GM19035 (cell line): ENCODE results near the gene USP21.

Experiments used
- ATAC-seq: cut with Tn5 transposase; IDR thresholded peaks from one replicate; pipeline ENCODE4 v1.9.1; 2021; ENCODE audit not compliant: unreplicated experiment

Gene USP21

GRCh38 chr1:161132410-161133219, 26.7 kb upstream of the USP21 start, which contains the start of gene DEDD:
Gene DEDD (minus strand): TSS chr1:161132667. CDS start chr1:161124462, 8,205 bp downstream.
- peak; percentile 96 for ATAC-seq

DNA sequence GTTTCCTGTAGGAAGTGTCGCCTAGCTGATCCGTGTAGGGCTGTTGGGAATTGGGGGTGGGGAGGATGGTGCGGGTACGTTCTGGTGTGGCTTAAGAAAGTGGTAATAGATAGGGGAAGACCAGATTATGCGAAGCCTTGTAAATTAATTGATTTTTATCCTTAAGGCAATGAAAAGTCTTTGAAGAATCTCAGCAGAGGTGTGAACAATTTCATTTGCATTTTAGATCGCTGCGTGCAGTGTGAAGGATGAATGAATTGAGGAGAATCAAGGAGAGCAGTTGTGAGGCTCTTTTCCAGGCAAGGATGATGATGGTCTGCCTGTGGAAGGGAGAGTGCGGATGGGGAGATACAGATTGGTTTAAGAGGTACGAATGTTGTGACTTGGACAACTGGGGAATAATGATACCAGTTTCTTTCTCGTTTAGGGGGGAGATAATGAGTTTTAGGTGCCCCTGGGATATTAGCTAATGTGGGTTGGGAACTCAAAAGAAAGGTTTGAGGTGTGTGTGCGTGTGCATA, 26.0 kb upstream of the USP21 start:
- ATAC-seq, result peak; percentile 5

GRCh38 chr1:161137881-161138280, 21.4 kb upstream of the USP21 start:
- ATAC-seq, result no peak

DNA sequence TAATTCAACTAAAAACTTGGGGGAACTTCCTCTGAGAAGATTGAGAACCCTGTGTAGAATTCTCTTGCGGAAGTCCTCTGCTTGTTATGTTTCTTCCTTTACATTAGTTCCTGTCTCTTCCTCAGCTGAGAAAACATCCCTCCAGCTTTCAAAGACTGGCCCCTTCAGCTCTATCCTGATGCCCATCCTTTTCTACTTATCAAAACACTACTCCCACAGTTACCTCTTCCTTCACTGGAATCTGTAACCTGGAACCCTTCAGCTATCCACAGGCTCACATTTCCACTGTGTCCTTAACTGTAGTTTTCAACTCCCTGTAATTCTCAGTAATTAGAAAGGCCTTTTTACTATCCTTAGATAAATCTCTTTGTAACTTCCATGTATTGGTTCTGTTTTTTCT, 20.9 kb upstream of the USP21 start:
- ATAC-seq, result no peak

DNA sequence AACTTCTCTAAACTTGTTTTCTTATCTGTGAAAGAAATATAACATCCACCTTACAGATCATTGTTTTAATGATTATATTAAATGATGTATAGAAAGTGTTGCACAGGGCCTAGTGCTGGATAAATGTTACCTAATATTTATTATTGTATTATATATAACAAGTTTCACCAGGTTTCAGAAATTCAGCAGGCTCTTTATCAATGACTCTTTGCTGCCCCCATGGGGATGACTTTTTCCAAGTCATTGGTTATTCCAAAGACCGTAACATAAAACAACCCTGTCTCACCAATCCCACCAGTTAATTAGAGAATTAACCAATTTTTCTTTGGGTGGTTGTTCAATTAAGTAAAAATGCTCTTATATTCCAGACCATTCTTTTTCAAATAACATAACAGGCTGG, 19.5 kb upstream of the USP21 start:
- no peak for ATAC-seq

DNA sequence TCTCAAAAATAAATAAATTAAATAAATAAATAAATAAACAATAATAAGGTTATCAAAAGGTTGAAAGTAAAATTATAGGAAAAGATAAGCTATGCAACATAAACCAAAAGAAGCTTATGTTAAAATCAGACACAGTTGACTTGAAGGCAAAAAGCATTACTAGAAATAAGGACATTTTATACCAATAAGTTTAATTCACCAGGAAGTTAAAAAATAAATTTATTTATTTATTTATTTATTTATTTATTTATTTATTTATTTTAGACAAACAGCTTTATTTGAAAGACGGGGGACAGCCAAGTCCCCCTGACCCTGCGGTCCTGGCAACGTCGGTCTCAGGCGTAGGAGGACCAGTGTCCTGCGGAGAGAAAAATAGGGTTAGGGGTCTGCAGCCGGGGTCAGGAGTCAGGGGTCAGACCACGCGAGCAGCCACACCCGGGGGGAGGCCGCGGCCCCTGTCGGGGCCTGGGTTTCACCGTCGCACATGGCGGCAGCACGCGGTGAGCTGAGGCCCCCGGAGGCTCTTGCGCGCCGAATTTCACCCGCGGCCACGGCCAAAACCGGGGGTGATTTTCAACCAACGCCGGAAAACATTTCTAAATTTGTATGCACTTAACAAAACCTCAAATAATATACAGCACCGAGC, 18.4 kb upstream of the USP21 start:
- ATAC-seq, result no peak

DNA sequence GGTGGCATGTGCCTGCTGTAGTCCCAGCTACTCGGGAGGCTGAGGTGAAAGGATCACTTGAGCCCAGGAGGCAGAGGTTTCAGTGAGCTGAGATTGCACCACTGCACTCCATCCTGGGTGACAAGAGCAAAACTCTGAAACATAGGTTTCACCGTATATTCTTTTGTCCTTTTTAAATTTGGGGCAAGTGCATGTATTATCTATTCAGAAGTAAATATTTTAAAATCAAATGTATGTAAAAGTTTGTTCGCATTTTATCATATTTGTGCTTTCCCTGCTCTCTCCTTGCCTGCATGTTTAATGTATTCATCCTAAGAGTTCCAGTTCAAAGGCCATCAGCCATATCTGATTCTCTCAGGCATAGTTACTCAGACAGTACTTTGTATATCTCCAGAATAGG, 13.5 kb upstream of the USP21 start:
- ATAC-seq, result no peak

DNA sequence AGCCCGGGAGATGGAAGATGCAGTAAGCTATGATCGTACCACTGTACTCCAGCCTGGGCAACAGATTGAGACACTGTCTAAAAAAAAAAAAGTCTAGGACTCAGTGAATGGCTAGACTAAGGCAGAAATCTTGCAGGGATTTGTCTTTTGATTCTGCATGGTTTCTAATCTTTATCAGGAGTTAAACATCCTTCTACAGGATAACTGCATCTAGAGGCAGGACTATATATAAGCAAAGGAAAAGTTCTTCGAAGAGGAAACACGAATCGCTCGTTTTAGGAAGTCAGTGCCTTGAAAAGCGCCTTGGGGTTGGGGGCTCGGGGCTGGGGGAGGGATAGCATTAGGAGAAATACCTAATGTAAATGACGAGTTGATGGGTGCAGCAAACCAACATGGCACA, 6.1 kb upstream of the USP21 start:
- peak; percentile 15 for ATAC-seq

GRCh38 chr1:161153682-161154337, 5.5 kb upstream of the USP21 start, which contains the start of gene UFC1:
Gene UFC1 (plus strand): TSS chr1:161153978. CDS start chr1:161153998, 20 bp downstream.
- ATAC-seq, result peak; percentile 88

GRCh38 chr1:161157867-161158266, 1.4 kb upstream of the USP21 start:
- no peak for ATAC-seq

DNA sequence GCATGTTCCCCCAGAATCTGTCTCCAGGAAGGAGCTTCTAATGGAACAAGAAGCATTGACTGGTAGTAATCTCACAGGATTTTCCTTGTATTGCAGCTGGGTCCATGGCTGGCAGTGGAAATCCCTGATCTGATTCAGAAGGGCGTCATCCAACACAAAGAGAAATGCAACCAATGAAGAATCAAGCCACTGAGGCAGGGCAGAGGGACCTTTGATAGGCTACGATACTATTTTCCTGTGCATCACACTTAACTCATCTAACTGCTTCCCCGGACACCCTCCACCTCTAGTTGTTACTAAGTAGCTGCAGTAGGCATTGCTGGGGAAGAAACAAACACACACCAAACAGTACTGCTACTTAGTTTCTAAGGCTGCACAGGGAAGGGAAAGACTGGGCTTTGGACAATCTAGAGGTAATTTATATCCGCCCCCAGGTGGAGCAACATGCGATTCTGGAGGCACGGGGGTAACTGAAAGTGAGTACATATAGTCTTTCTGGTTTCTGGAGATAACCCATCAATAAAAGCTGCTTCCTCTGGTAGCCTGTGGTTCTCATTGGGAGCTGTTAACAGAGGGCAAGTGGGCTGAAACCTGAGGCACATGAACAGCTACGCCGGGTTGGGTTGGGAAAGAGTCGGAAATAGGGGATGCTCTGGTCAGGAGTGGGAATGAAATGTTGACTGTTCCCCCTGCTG, 837 bp upstream of the USP21 start:
- ATAC-seq, result no peak

- ATAC-seq, result no peak
Observed at GRCh38 chr1:161159913-161160243, 578 bp downstream of the USP21 start.

- no peak for ATAC-seq
Observed at GRCh38 chr1:161160671-161161145, 1.4 kb downstream of the USP21 start.

GRCh38 chr1:161161652-161162051, 2.4 kb downstream of the USP21 start:
- ATAC-seq, result no peak

- ATAC-seq, result no peak
Observed at GRCh38 chr1:161162052-161162451, 2.8 kb downstream of the USP21 start.

DNA sequence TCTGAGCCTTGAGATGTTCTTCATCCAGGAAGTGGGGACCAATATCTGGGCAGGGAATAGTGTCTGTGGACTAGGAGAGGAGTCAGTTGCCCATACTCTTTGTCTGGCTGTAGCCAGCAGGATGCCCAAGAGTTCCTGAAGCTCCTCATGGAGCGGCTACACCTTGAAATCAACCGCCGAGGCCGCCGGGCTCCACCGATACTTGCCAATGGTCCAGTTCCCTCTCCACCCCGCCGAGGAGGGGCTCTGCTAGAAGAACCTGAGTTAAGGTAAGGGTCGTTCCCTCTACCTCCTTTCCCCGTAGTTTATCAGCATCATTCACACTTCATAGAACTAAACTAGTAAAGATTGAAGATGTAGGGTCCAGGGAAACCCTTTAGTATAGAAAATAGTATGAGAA, 3.5 kb downstream of the USP21 start:
- ATAC-seq, result no peak

GRCh38 chr1:161163793-161164192, 4.5 kb downstream of the USP21 start:
- ATAC-seq, result no peak

DNA sequence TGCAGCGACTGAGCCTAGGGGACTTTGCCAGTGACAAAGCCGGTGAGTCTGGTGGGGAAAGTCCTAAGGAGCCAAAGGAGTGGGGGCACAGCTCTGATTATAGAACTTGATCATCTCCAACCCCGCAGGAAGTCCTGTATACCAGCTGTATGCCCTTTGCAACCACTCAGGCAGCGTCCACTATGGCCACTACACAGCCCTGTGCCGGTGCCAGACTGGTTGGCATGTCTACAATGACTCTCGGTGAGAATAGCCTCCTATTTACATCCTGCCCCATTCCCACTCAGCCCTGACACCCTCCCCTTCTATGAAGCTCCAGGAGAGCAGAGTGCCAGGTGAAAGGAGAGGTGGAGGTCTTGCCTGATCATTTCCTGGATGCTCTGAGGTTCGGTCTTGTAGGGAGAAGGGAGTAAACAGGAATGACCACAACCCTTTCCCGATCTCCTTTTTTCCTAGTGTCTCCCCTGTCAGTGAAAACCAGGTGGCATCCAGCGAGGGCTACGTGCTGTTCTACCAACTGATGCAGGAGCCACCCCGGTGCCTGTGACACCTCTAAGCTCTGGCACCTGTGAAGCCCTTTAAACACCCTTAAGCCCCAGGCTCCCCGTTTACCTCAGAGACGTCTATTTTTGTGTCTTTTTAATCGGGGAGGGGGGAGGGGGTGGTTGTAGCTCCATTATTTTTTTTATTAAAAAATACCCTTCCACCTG, 5.8 kb downstream of the USP21 start:
- no peak for ATAC-seq

- ATAC-seq, result peak; percentile 96
Observed at GRCh38 chr1:161165742-161166668, 6.7 kb downstream of the USP21 start, which contains the start of gene PPOX. Gene PPOX (plus strand): TSS chr1:161166426. CDS start chr1:161166848, 422 bp downstream.
